Fibroblast of the aortic adventitia (primary cell): ENCODE measurements around the gene VWA3A. TPM values are rescaled to one million over a fixed set of nuclear protein-coding genes. Genes with fewer than 3 reads are reported as not detected.
"Not testable (repeated sequence)": the region's sequence is repeated elsewhere in the genome, so short reads cannot be mapped to it uniquely, and the experiment has no call there.

Source experiments
- DNase-seq: peaks from one replicate; pipeline ENCODE4 v3.0.0-alpha.2; 2010; ENCODE audit warnings: low read depth
- H3K4me3 ChIP-seq: 2 replicates; pipeline ENCODE4 v1.5.1; 2011; ENCODE audit warnings: low read depth, mild to moderate bottlenecking, control low read depth, low read length, moderate library complexity
- total RNA-seq: library from RNA; depleted of rRNA; stranded (reverse); fragments of >200 nt; gene quantifications from 2 replicates; pipeline ENCODE4 v1.2.3, GENCODE V29; 2012; ENCODE audit warnings: low replicate concordance
- TF ChIP-seq, protein P1 (sequence below): IDR thresholded peaks from 2 replicates; pipeline ENCODE4 v1.5.1; 2011; ENCODE audit warnings: mild to moderate bottlenecking, low read length, control low read depth, inconsistent platforms; ENCODE audit not compliant: insufficient read depth

Gene VWA3A
- total RNA-seq, 1 donor, result 0.18 TPM

DNA sequence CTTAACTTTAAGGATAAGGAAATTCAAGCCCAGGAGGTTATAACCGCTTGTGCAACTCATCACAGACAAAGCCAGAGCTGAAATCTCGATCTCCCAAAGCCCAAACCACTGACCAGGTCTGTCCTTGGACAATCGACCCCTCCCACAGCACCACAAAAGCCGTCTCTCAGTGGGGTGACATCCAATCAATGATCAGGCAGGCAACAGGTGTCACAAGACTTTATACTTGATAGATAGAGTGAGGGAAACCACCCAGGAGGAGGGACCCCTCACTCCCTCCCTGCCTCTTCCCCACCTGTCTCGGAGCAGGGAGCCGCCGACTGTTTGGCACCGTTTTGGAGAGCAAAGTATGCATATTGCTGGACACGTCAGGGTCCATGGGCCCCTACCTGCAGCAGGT lies 55.5 kb downstream of the VWA3A start:
- H3K4me3 ChIP-seq, result no peak overlapping the region
- TF ChIP-seq, protein P1, sequence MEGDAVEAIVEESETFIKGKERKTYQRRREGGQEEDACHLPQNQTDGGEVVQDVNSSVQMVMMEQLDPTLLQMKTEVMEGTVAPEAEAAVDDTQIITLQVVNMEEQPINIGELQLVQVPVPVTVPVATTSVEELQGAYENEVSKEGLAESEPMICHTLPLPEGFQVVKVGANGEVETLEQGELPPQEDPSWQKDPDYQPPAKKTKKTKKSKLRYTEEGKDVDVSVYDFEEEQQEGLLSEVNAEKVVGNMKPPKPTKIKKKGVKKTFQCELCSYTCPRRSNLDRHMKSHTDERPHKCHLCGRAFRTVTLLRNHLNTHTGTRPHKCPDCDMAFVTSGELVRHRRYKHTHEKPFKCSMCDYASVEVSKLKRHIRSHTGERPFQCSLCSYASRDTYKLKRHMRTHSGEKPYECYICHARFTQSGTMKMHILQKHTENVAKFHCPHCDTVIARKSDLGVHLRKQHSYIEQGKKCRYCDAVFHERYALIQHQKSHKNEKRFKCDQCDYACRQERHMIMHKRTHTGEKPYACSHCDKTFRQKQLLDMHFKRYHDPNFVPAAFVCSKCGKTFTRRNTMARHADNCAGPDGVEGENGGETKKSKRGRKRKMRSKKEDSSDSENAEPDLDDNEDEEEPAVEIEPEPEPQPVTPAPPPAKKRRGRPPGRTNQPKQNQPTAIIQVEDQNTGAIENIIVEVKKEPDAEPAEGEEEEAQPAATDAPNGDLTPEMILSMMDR, result no peak
- DNase-seq, result no peak

DNA sequence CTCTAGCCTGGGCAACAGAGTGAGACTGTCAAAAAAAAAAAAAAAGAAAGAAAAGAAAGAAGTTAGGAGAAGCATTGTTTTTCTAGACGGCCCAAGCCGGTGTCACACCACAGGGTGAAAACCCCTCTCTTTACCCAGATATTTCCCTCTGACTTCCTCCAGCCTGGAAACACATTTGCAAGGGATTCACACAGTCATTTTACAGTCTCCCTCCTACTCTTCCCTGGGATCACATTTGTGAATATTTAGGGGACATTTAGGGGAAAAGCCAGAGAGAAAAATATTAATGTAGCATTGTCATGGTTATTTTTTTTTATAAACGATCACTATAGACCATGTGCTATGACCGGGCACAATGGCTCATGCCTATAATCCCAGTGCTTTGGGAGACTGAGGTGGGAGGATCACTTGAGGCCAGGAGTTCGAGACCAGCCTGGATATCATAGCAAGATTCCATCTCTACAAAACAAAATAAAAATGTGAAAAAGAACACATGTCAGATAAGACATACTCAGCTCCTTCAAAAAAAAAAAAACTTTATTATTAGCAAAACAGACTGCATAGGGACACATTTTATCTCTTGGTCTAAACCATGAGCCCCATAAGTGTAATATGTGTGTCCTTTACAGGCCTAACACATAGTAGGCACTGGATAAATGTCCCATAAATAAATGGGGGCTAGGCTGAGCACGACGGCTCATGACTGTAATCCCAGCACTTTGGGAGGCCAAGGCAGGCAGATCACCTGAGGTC lies 59.1 kb downstream of the VWA3A start:
- no peak for DNase-seq
- TF ChIP-seq, protein P1, result no peak

DNA sequence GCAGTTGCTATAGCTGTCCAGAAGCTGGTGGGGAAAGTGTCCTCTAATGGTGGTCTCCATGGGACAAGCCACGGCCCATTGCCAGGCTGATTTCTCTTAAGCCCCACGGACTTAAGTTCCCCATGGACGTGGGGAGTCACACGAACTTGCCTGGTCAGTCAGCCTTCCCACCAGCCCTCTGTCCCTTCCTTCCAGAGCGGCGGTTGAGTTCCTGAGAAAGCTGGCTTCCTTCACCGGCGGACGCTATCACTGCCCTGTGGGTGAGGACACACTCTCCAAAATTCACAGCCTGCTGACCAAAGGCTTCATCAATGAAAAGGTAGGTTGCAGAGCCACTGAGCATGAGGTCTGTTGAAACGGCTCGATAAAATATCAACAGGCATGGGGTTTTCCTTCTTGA lies 60.0 kb downstream of the VWA3A start:
- no peak for DNase-seq
- H3K4me3 ChIP-seq, result no peak overlapping the region
- TF ChIP-seq, protein P1, result no peak

More for the DNA sequence above, 59.1 kb downstream of the VWA3A start:
- no peak overlapping the region for H3K4me3 ChIP-seq

DNA sequence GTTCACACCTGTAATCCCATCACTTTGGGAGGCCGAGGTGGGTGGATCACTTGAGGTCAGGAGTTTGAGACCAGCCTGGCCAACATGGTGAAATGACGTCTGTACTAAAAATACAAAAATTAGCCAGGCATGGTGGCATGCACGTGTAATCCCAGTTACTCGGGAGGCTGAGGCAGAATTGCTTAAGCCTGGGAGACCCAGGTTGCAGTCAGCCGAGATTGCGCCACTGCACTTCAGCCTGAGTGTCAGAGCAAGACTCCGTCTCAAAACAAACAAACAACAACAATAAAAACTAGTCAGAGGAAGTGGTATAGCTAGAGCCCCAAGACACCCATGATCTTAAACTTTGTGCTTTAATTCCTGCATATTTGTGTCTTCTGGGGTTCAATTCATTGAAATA lies 60.7 kb downstream of the VWA3A start:
- H3K4me3 ChIP-seq, DNase-seq: not testable (repeated sequence)

DNA sequence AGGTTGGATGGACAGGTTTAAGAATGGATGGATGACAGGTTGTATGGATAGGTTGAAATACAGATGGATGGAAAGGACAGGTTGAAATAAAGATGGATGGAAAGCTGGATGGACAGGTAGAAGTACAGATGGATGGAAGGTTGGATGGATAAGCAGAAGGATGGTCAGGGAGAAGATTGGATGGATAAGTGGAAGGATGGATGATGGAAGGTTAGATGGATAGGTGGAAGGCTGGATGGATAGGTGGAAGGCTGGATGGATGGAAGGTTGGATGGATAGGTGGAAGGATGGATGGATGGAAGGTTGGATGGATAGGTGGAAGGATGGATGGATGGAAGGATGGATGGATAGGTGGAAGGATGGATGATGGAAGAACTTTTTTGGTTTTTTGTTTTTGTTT lies 69.1 kb downstream of the VWA3A start:
- no peak overlapping the region for H3K4me3 ChIP-seq
- TF ChIP-seq, protein P1, result no peak
- DNase-seq, result no peak

DNA sequence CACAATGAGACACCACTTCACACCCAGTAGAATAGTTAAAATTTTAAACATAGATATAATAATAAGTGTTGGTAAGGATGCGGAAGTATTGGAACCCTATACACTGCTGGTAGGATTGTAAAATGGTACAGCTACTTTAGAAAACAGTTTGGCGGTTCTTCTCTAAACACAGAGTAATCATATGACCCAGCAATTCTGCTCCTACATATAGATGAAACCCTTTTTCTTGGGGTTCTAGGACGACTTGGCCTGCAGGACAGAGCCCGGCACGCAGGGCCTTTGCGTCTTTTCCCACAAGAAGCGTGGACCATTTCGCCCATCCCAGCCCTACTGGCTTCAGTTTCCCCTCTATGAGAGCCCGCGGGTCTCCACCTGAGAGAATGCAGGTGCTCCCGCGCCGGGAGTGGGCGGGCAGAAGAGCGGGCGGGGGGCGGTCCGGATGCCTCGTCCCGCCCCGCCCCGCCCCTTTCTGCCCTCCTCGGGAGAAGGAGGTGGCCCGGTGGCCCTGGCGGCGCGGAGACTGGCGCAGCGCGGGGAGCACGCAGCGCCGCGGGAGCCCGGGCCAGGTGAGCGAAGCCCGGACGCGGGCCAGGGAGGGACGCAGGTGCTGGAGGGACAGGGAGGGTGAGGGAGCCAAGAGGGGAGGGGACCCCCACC lies 69.8 kb downstream of the VWA3A start, which contains the start of gene SDR42E2:
Gene SDR42E2, plus strand, starts transcription at position 508 of the 657 bp plus-strand sequence. CDS start 3,077 bp downstream, outside the sequence.
- TF ChIP-seq, protein P1, result no peak
- no peak within 1 kb of the TSS for H3K4me3 ChIP-seq
- no peak for DNase-seq

DNA sequence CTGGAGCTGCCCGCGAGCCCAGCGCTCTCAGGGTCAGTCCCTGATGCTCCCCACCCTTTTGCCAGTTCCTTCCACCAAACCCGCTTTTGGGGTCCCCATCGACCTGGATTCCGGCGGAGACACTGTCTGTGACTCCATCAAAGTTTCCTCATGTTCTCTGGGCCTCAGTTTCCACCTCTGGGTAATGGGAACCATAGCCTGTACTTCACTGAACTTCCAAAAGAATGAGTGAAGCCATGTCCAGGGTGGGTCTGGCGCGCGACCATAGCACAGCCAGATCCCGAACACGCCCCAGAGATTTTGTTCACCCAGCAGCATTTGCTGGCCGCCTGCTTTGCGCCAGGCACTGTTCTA lies 70.3 kb downstream of the VWA3A start:
- DNase-seq, result no peak
- TF ChIP-seq, protein P1, result no peak
- H3K4me3 ChIP-seq, result no peak overlapping the region
